ENCODE results near the gene STH. TPM values are rescaled to one million over a fixed set of nuclear protein-coding genes. Genes with fewer than 3 reads are reported as not detected.

STH gene
- polyA plus RNA-seq, 2 of the 4 experiments (the other 2 are of a cell fraction) = not detected

DNA sequence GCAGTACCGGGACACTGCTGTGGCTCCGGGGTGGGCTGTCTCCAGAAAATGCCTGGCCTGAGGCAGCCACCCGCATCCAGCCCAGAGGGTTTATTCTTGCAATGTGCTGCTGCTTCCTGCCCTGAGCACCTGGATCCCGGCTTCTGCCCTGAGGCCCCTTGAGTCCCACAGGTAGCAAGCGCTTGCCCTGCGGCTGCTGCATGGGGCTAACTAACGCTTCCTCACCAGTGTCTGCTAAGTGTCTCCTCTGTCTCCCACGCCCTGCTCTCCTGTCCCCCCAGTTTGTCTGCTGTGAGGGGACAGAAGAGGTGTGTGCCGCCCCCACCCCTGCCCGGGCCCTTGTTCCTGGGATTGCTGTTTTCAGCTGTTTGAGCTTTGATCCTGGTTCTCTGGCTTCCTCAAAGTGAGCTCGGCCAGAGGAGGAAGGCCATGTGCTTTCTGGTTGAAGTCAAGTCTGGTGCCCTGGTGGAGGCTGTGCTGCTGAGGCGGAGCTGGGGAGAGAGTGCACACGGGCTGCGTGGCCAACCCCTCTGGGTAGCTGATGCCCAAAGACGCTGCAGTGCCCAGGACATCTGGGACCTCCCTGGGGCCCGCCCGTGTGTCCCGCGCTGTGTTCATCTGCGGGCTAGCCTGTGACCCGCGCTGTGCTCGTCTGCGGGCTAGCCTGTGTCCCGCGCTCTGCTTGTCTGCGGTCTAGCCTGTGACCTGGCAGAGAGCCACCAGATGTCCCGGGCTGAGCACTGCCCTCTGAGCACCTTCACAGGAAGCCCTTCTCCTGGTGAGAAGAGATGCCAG lies 12.9 kb downstream of the STH start:
- Histone ChIP-seq H3K4me1 (peaks cover 8% of the 10 kb centered on the region; the same call in 2 of the 3 replicates), H3K9me3 (no peaks in the 10 kb centered on the region), H3K4me2 (no peak overlapping the region), H3K27ac (no peak overlapping the region), H3K4me3 (no peak overlapping the region)
- FAIRE-seq (no peak), ATAC-seq (no peak), DNase-seq (ENCODE audit: low read depth in 1 of 2, low spot score in 1 of 2) (no peak)
- CTCF ChIA-PET = interaction anchor here (0.7 to 13.0 kb wide), 17 partner anchors 9 to 256 kb away, joined by 3 to 127 read pairs (median 6); partner anchors contain the start of gene KANSL1
- WGBS (ENCODE audit: missing lambda C conversion rate) = 83% methylated on average over 27 of the region's 28 CpGs
- POLR2A ChIA-PET = no interaction called here
- TF ChIP-seq RFX5 (IDR thresholded peaks at IDR 0.05) (no peak), HOXA7 (CRISPR knock-in tag; IDR thresholded peaks at IDR 0.05) (no peak), ZNF302 (CRISPR knock-in tag; IDR thresholded peaks at IDR 0.05) (no peak), GATA3 (IDR thresholded peaks at IDR 0.05; ENCODE audit: borderline replicate concordance) (no peak), FOXS1 (CRISPR knock-in tag; IDR thresholded peaks at IDR 0.05) (no peak), RARB (CRISPR knock-in tag; IDR thresholded peaks at IDR 0.05) (no peak), CBX8 (IDR thresholded peaks at IDR 0.05) (no peak), NFE2L2 (conservative IDR thresholded peaks at IDR 0.05; ENCODE audit: low read length) (no peak)
- TF ChIP-seq, protein P1, sequence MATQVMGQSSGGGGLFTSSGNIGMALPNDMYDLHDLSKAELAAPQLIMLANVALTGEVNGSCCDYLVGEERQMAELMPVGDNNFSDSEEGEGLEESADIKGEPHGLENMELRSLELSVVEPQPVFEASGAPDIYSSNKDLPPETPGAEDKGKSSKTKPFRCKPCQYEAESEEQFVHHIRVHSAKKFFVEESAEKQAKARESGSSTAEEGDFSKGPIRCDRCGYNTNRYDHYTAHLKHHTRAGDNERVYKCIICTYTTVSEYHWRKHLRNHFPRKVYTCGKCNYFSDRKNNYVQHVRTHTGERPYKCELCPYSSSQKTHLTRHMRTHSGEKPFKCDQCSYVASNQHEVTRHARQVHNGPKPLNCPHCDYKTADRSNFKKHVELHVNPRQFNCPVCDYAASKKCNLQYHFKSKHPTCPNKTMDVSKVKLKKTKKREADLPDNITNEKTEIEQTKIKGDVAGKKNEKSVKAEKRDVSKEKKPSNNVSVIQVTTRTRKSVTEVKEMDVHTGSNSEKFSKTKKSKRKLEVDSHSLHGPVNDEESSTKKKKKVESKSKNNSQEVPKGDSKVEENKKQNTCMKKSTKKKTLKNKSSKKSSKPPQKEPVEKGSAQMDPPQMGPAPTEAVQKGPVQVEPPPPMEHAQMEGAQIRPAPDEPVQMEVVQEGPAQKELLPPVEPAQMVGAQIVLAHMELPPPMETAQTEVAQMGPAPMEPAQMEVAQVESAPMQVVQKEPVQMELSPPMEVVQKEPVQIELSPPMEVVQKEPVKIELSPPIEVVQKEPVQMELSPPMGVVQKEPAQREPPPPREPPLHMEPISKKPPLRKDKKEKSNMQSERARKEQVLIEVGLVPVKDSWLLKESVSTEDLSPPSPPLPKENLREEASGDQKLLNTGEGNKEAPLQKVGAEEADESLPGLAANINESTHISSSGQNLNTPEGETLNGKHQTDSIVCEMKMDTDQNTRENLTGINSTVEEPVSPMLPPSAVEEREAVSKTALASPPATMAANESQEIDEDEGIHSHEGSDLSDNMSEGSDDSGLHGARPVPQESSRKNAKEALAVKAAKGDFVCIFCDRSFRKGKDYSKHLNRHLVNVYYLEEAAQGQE (IDR thresholded peaks at IDR 0.05) = no peak

DNA sequence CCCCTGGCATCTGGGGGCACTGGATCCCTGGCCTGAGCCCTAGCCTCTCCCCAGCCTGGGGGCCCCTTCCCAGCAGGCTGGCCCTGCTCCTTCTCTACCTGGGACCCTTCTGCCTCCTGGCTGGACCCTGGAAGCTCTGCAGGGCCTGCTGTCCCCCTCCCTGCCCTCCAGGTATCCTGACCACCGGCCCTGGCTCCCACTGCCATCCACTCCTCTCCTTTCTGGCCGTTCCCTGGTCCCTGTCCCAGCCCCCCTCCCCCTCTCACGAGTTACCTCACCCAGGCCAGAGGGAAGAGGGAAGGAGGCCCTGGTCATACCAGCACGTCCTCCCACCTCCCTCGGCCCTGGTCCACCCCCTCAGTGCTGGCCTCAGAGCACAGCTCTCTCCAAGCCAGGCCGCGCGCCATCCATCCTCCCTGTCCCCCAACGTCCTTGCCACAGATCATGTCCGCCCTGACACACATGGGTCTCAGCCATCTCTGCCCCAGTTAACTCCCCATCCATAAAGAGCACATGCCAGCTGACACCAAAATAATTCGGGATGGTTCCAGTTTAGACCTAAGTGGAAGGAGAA lies 13.5 kb downstream of the STH start:
- H3K9me3 ChIP-seq = no peaks in the 10 kb centered on the region
- FAIRE-seq (no peak), ATAC-seq (no peak), DNase-seq (ENCODE audit: low read depth in 1 of 2, low spot score in 1 of 2) (no peak)
- 69% methylated on average over 10 of the region's 11 CpGs for WGBS (ENCODE audit: missing lambda C conversion rate)
- CTCF ChIA-PET = interaction anchor here (0.8 to 13.0 kb wide), 14 partner anchors 8 to 202 kb away, joined by 3 to 127 read pairs (median 6); no protein-coding TSS in a partner anchor
- no peak overlapping the region for H3K4me3 ChIP-seq
- no peak overlapping the region for H3K27ac ChIP-seq
- peaks cover 8% of the 10 kb centered on the region; the same call in 2 of the 3 replicates for H3K4me1 ChIP-seq
- POLR2A ChIA-PET = no interaction called here
- TF ChIP-seq, protein P2, sequence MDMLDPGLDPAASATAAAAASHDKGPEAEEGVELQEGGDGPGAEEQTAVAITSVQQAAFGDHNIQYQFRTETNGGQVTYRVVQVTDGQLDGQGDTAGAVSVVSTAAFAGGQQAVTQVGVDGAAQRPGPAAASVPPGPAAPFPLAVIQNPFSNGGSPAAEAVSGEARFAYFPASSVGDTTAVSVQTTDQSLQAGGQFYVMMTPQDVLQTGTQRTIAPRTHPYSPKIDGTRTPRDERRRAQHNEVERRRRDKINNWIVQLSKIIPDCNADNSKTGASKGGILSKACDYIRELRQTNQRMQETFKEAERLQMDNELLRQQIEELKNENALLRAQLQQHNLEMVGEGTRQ (IDR thresholded peaks at IDR 0.05) = no peak
- TF ChIP-seq POLR2AphosphoS2 (conservative IDR thresholded peaks at IDR 0.05; ENCODE audit: low read length) (no peak), EP300 (IDR thresholded peaks at IDR 0.05) (no peak), ESRRA (IDR thresholded peaks at IDR 0.05; ENCODE audit: borderline replicate concordance, low read length) (no peak), BHLHE40 (IDR thresholded peaks at IDR 0.05; ENCODE audit: low read depth, low read length) (no peak), KDM1A (IDR thresholded peaks at IDR 0.05; ENCODE audit: low read depth) (no peak), FOSB (CRISPR knock-in tag; IDR thresholded peaks at IDR 0.05) (no peak), NPAS2 (CRISPR knock-in tag; IDR thresholded peaks at IDR 0.05; ENCODE audit: borderline replicate concordance) (no peak), FOSL2 (IDR thresholded peaks at IDR 0.05) (no peak), FOSL2 (CRISPR knock-in tag; IDR thresholded peaks at IDR 0.05) (no peak), HDAC2 (IDR thresholded peaks at IDR 0.05) (no peak), RNF2 (IDR thresholded peaks at IDR 0.05; ENCODE audit: borderline replicate concordance, low read depth) (no peak), EHMT2 (IDR thresholded peaks at IDR 0.05; ENCODE audit: low read depth) (no peak), TP53 (CRISPR knock-in tag; IDR thresholded peaks at IDR 0.05) (no peak), HOXB5 (CRISPR knock-in tag; IDR thresholded peaks at IDR 0.05) (no peak)
- TF ChIP-seq, protein P3, sequence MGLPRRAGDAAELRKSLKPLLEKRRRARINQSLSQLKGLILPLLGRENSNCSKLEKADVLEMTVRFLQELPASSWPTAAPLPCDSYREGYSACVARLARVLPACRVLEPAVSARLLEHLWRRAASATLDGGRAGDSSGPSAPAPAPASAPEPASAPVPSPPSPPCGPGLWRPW (IDR thresholded peaks at IDR 0.05) = no peak
- TF ChIP-seq, protein P4, sequence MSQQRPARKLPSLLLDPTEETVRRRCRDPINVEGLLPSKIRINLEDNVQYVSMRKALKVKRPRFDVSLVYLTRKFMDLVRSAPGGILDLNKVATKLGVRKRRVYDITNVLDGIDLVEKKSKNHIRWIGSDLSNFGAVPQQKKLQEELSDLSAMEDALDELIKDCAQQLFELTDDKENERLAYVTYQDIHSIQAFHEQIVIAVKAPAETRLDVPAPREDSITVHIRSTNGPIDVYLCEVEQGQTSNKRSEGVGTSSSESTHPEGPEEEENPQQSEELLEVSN (IDR thresholded peaks at IDR 0.05; ENCODE audit: borderline replicate concordance, low read depth) = no peak
- TF ChIP-seq, protein P5, sequence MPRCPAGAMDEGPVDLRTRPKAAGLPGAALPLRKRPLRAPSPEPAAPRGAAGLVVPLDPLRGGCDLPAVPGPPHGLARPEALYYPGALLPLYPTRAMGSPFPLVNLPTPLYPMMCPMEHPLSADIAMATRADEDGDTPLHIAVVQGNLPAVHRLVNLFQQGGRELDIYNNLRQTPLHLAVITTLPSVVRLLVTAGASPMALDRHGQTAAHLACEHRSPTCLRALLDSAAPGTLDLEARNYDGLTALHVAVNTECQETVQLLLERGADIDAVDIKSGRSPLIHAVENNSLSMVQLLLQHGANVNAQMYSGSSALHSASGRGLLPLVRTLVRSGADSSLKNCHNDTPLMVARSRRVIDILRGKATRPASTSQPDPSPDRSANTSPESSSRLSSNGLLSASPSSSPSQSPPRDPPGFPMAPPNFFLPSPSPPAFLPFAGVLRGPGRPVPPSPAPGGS (IDR thresholded peaks at IDR 0.05) = no peak
- no peak overlapping the region for H3K4me2 ChIP-seq

Measured in A549 (cell line).